ENCODE results near the gene ZNF619.

DNA sequence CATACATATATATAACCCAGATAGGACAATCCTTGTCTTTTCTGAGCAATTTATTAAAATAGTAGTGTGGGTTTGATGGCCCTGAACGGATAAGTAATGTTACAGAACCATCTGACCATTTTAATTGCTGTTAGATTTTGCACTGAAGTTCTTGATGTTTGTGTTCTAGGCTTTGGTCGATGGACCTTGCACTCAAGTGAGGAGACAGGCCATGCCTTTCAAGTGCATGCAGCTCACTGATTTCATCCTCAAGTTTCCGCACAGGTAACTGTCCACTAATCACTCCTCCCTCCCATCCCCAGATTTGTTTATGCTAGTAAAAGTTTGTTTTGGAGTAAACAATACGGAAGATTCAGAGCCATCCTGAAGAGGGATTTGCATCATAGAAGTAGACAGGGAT lies 18.4 kb upstream of the ZNF619 start:
- no peak for TF ChIP-seq POLR2A (IDR thresholded peaks at IDR 0.05)
- TF ChIP-seq, protein P1, sequence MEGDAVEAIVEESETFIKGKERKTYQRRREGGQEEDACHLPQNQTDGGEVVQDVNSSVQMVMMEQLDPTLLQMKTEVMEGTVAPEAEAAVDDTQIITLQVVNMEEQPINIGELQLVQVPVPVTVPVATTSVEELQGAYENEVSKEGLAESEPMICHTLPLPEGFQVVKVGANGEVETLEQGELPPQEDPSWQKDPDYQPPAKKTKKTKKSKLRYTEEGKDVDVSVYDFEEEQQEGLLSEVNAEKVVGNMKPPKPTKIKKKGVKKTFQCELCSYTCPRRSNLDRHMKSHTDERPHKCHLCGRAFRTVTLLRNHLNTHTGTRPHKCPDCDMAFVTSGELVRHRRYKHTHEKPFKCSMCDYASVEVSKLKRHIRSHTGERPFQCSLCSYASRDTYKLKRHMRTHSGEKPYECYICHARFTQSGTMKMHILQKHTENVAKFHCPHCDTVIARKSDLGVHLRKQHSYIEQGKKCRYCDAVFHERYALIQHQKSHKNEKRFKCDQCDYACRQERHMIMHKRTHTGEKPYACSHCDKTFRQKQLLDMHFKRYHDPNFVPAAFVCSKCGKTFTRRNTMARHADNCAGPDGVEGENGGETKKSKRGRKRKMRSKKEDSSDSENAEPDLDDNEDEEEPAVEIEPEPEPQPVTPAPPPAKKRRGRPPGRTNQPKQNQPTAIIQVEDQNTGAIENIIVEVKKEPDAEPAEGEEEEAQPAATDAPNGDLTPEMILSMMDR (IDR thresholded peaks at IDR 0.05), result no peak
- no peak for TF ChIP-seq EP300 (IDR thresholded peaks at IDR 0.05)

Measured in tibial nerve (tissue), 4 donors.